Measurements from ENCODE around the gene LIAS. TPM values are rescaled to one million over a fixed set of nuclear protein-coding genes. Genes with fewer than 3 reads are reported as not detected.
A peak's percentile ranks its signal among the peaks of the same experiment; 100 is the strongest.

The LIAS gene
- total and polyA plus RNA-seq, 3 donors from 2014 or later = 24.0 to 59.0 (median 31.1) TPM

- no peak for TF ChIP-seq POLR2A (IDR thresholded peaks at IDR 0.05)
- TF ChIP-seq CTCF (IDR thresholded peaks at IDR 0.05) = no peak
- H3K27ac ChIP-seq = no peak overlapping the region
- H3K4me1 ChIP-seq = no peaks in the 10 kb centered on the region
- 62% methylated on average over 7 of the region's 7 CpGs for WGBS, 2 donors
- no peak overlapping the region for H3K4me3 ChIP-seq
- no peaks in the 10 kb centered on the region for H3K36me3 ChIP-seq (ENCODE audit: low read depth, missing control alignments)
- intact Hi-C loops (cut with DNase I; ENCODE audit: low total_unique reads) = no loop called here
- no peak for DNase-seq
- no peaks in the 10 kb centered on the region for H3K27me3 ChIP-seq
- H3K9me3 ChIP-seq = no peaks in the 10 kb centered on the region
These were observed 22.9 kb upstream of the LIAS start for GRCh38 chr4:39435659-39436563.

GRCh38 chr4:39441593-39441992 lies 17.3 kb upstream of the LIAS start:
- no peaks in the 10 kb centered on the region for H3K4me1 ChIP-seq
- no peaks in the 10 kb centered on the region for H3K9me3 ChIP-seq
- H3K27ac ChIP-seq = no peak overlapping the region
- DNase-seq = no peak
- no peaks in the 10 kb centered on the region for H3K27me3 ChIP-seq
- no peak overlapping the region for H3K4me3 ChIP-seq
- WGBS, 2 donors = 57 to 90% methylated on average over 2 of the region's 2 CpGs
- no peaks in the 10 kb centered on the region for H3K36me3 ChIP-seq (ENCODE audit: low read depth, missing control alignments)
- intact Hi-C loops (cut with DNase I; ENCODE audit: low total_unique reads) = no loop called here
- TF ChIP-seq POLR2A (IDR thresholded peaks at IDR 0.05) (no peak), CTCF (IDR thresholded peaks at IDR 0.05) (no peak)

- DNase-seq = no peak
- 79 to 84% methylated on average over 4 of the region's 4 CpGs for WGBS, 2 donors
- no peak for TF ChIP-seq POLR2A (IDR thresholded peaks at IDR 0.05)
- TF ChIP-seq CTCF (IDR thresholded peaks at IDR 0.05) = no peak
- no peak overlapping the region for H3K27ac ChIP-seq
- H3K9me3 ChIP-seq = no peaks in the 10 kb centered on the region
- intact Hi-C loops (cut with DNase I; ENCODE audit: low total_unique reads) = no loop called here
- no peak overlapping the region for H3K4me3 ChIP-seq
- peaks cover 3% of the 10 kb centered on the region for H3K4me1 ChIP-seq
- H3K36me3 ChIP-seq (ENCODE audit: low read depth, missing control alignments) = no peaks in the 10 kb centered on the region
- no peaks in the 10 kb centered on the region for H3K27me3 ChIP-seq
These were observed 15.9 kb upstream of the LIAS start for GRCh38 chr4:39442998-39443397.

- H3K27me3 ChIP-seq = no peaks in the 10 kb centered on the region
- peak overlapping the region; percentile 47 to 56 for H3K4me3 ChIP-seq
- peaks cover 3% of the 10 kb centered on the region for H3K4me1 ChIP-seq
- no peaks in the 10 kb centered on the region for H3K36me3 ChIP-seq (ENCODE audit: low read depth, missing control alignments)
- TF ChIP-seq CTCF (IDR thresholded peaks at IDR 0.05) = no peak
- no peak for TF ChIP-seq POLR2A (IDR thresholded peaks at IDR 0.05)
- DNase-seq = no peak
- H3K9me3 ChIP-seq = no peaks in the 10 kb centered on the region
- no peak overlapping the region for H3K27ac ChIP-seq
- intact Hi-C loops (cut with DNase I; ENCODE audit: low total_unique reads) = no loop called here
- 61 to 93% methylated on average over 3 to 20 of the region's 20 CpGs for WGBS, 2 donors
These were observed 12.4 kb upstream of the LIAS start for GRCh38 chr4:39446483-39446841.

Data from testis (tissue), 3 donors.